B cell (primary cell): ENCODE data around the gene FOXI3.

Experiments
- EZH2 ChIP-seq: IDR thresholded peaks from 2 replicates; pipeline ENCODE4 v1.6.1; 2012; ENCODE audit warnings: borderline replicate concordance, low read depth, mild to moderate bottlenecking, moderate library complexity, low read length; ENCODE audit not compliant: insufficient read depth, poor library complexity, severe bottlenecking
- TF ChIP-seq, protein P1 (sequence below): fragments of 200-600 bp; IDR thresholded peaks from one replicate; pipeline ENCODE4 v1.8.0; 2022; ENCODE audit warnings: antibody characterized with exemption, mild to moderate bottlenecking

DNA sequence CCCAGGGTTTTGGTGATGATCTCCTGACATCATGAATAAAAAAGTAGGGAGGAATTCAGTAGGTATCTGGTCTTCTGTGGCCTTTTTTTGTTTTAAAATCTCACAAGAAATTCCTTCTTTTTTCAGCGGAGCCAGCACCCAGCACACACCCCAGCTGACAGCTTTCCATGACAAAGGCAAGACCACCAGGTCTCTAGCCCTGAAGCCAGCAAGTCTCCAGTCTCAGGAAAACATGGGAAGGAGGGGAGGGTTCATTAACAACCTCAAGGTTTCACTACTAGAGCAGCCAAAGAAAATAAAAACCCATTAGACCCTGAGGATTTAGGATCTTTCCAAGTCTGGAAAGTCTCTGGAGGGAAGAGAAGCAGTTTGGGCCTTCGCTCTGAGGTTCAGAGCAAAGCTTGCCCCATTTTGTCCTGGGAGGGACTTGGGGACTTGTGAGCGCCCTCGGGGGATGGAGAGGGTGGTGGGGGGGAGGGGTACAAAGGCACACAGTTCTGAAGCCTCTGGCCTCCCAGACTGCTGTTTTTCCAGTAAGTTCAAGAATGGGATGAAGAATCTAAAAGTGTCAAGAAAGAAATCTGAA is 9.0 kb downstream of the FOXI3 start:
- TF ChIP-seq, protein P1, sequence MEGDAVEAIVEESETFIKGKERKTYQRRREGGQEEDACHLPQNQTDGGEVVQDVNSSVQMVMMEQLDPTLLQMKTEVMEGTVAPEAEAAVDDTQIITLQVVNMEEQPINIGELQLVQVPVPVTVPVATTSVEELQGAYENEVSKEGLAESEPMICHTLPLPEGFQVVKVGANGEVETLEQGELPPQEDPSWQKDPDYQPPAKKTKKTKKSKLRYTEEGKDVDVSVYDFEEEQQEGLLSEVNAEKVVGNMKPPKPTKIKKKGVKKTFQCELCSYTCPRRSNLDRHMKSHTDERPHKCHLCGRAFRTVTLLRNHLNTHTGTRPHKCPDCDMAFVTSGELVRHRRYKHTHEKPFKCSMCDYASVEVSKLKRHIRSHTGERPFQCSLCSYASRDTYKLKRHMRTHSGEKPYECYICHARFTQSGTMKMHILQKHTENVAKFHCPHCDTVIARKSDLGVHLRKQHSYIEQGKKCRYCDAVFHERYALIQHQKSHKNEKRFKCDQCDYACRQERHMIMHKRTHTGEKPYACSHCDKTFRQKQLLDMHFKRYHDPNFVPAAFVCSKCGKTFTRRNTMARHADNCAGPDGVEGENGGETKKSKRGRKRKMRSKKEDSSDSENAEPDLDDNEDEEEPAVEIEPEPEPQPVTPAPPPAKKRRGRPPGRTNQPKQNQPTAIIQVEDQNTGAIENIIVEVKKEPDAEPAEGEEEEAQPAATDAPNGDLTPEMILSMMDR, result no peak
- TF ChIP-seq EZH2, result no peak
